ENCODE measurements around the gene PWP2.
"Not testable (repeated sequence)": the region's sequence is repeated elsewhere in the genome, so short reads cannot be mapped to it uniquely, and the experiment has no call there.

The PWP2 gene

GRCh38 chr21:44107026-44107501 is at the start of gene PWP2:
TSS of gene PWP2 (plus strand) at chr21:44107399. CDS start at chr21:44107417, 18 bp downstream.
- in situ Hi-C loops (cut with HindIII; ENCODE audit: low sequenced_read_pairs), result not testable (repeated sequence)

GRCh38 chr21:44057960-44058651 is 49.1 kb upstream of the PWP2 start:
- in situ Hi-C loops (cut with HindIII; ENCODE audit: low sequenced_read_pairs), result no loop called here

- in situ Hi-C loops (cut with HindIII; ENCODE audit: low sequenced_read_pairs), result no loop called here
These were observed 48.6 kb upstream of the PWP2 start for GRCh38 chr21:44058652-44058964.

- in situ Hi-C loops (cut with HindIII; ENCODE audit: low sequenced_read_pairs), result no loop called here
These were observed 48.2 kb upstream of the PWP2 start for GRCh38 chr21:44058981-44059380.

- in situ Hi-C loops (cut with HindIII; ENCODE audit: low sequenced_read_pairs), result no loop called here
These were observed 47.5 kb upstream of the PWP2 start for GRCh38 chr21:44059710-44060109.

- in situ Hi-C loops (cut with HindIII; ENCODE audit: low sequenced_read_pairs), result no loop called here
These were observed 44.8 kb upstream of the PWP2 start for GRCh38 chr21:44062380-44062779.

- in situ Hi-C loops (cut with HindIII; ENCODE audit: low sequenced_read_pairs), result no loop called here
These were observed 43.9 kb upstream of the PWP2 start for GRCh38 chr21:44063151-44063912.

- in situ Hi-C loops (cut with HindIII; ENCODE audit: low sequenced_read_pairs), result no loop called here
These were observed 42.3 kb upstream of the PWP2 start for GRCh38 chr21:44064852-44065403.

GRCh38 chr21:44065428-44065827 is 41.8 kb upstream of the PWP2 start:
- in situ Hi-C loops (cut with HindIII; ENCODE audit: low sequenced_read_pairs), result no loop called here

GRCh38 chr21:44066116-44066515 is 41.1 kb upstream of the PWP2 start:
- in situ Hi-C loops (cut with HindIII; ENCODE audit: low sequenced_read_pairs), result no loop called here

GRCh38 chr21:44067011-44067839 is 40.0 kb upstream of the PWP2 start:
- in situ Hi-C loops (cut with HindIII; ENCODE audit: low sequenced_read_pairs), result no loop called here

- in situ Hi-C loops (cut with HindIII; ENCODE audit: low sequenced_read_pairs), result no loop called here
These were observed 36.8 kb upstream of the PWP2 start for GRCh38 chr21:44070391-44070790.

GRCh38 chr21:44071359-44072104 is 35.7 kb upstream of the PWP2 start:
- in situ Hi-C loops (cut with HindIII; ENCODE audit: low sequenced_read_pairs), result no loop called here

GRCh38 chr21:44072111-44072510 is 35.1 kb upstream of the PWP2 start:
- in situ Hi-C loops (cut with HindIII; ENCODE audit: low sequenced_read_pairs), result no loop called here

- in situ Hi-C loops (cut with HindIII; ENCODE audit: low sequenced_read_pairs), result no loop called here
These were observed 32.8 kb upstream of the PWP2 start for GRCh38 chr21:44074315-44074958.

GRCh38 chr21:44076316-44076715 is 30.9 kb upstream of the PWP2 start:
- in situ Hi-C loops (cut with HindIII; ENCODE audit: low sequenced_read_pairs), result no loop called here

GRCh38 chr21:44078411-44078981 is 28.7 kb upstream of the PWP2 start:
- in situ Hi-C loops (cut with HindIII; ENCODE audit: low sequenced_read_pairs), result no loop called here

- in situ Hi-C loops (cut with HindIII; ENCODE audit: low sequenced_read_pairs), result no loop called here
These were observed 27.8 kb upstream of the PWP2 start for GRCh38 chr21:44079446-44079845.

- in situ Hi-C loops (cut with HindIII; ENCODE audit: low sequenced_read_pairs), result no loop called here
These were observed 27.4 kb upstream of the PWP2 start for GRCh38 chr21:44079846-44080245.

Data from endothelial cell of hepatic sinusoid (primary cell).